Panc1 (cell line): ENCODE data around the gene SEMA4D. TPM values are rescaled to one million over a fixed set of nuclear protein-coding genes. Genes with fewer than 3 reads are reported as not detected.

Experiments
- ATAC-seq: fragments of 200-7000 bp; cut with Tn5 transposase; 2 replicates; pipeline ENCODE4 v1.9.1; 2020; ENCODE audit warnings: mild to moderate bottlenecking, moderate library complexity
- BruUV-seq: library from RNA; stranded (reverse); fragments of 400-500 nt; replicated peaks from 2 replicates; lab custom pipeline; 2021; lab: Mats Ljungman, UMichigan
- CTCF ChIA-PET: fragments of 300-600 bp; sonication (Branson Sonifier 250); formaldehyde crosslinking; loops from one replicate; lab custom pipeline; 2022; ENCODE audit warnings: antibody characterized with exemption; lab: Charles Lee
- POLR2A ChIA-PET: fragments of 300-600 bp; sonication (Branson Sonifier 250); formaldehyde crosslinking; loops from one replicate; lab custom pipeline; 2022; ENCODE audit warnings: antibody characterized with exemption; lab: Charles Lee
- DNase-seq: peaks from one replicate; pipeline ENCODE4 v3.0.0-alpha.2; 2010; ENCODE audit warnings: low read depth, low spot score
- H3K27ac ChIP-seq: 2 replicates; pipeline ENCODE4 v1.5.1; 2011; ENCODE audit warnings: mild to moderate bottlenecking, low read length, inconsistent platforms
- H3K27me3 ChIP-seq: fragments of 200-500 bp; sonication (Bioruptor generic); 2 replicates; pipeline ENCODE4 v1.6.0; 2014; ENCODE audit warnings: low read length, inconsistent platforms; ENCODE audit not compliant: control insufficient read depth, insufficient read depth
- H3K36me3 ChIP-seq: fragments of 200-500 bp; sonication (Bioruptor generic); 2 replicates; pipeline ENCODE4 v1.5.1; 2014; ENCODE audit warnings: inconsistent platforms, mild to moderate bottlenecking, low read length, moderate library complexity; ENCODE audit not compliant: control insufficient read depth, insufficient read depth
- H3K4me1 ChIP-seq: 2 replicates; pipeline ENCODE4 v1.5.1; 2011; ENCODE audit warnings: inconsistent platforms, mild to moderate bottlenecking, low read length, moderate library complexity; ENCODE audit not compliant: control insufficient read depth, insufficient read depth
- H3K4me3 ChIP-seq, 2 experiments: 2 replicates each; pipeline ENCODE4 v1.5.1; 2011 to 2012; ENCODE audit warnings: low read depth in 2 of 2, low read length in 2 of 2, mild to moderate bottlenecking in 2 of 2, inconsistent platforms in 1 of 2, moderate library complexity in 1 of 2
- H3K9me3 ChIP-seq: fragments of 200-500 bp; sonication (Bioruptor generic); 2 replicates; pipeline ENCODE4 v1.5.1; 2014; ENCODE audit warnings: low read depth, mild to moderate bottlenecking, inconsistent platforms, low read length, moderate library complexity; ENCODE audit not compliant: control insufficient read depth, insufficient read depth
- CTCF ChIP-seq: fragments of 450-650 bp; IDR thresholded peaks from 2 replicates; pipeline ENCODE4 v1.5.1; 2017; ENCODE audit warnings: mild to moderate bottlenecking
- POLR2AphosphoS5 ChIP-seq: IDR thresholded peaks from 2 replicates; pipeline ENCODE4 v1.6.1; 2012; ENCODE audit warnings: mild to moderate bottlenecking, low read depth, low read length, moderate library complexity
- SIN3A ChIP-seq: IDR thresholded peaks from 2 replicates; pipeline ENCODE4 v1.6.1; 2012; ENCODE audit warnings: low read depth, mild to moderate bottlenecking, low read length, moderate library complexity, borderline replicate concordance; ENCODE audit not compliant: insufficient read depth
- TCF7L2 ChIP-seq: IDR thresholded peaks from 2 replicates; pipeline ENCODE4 v1.6.1; 2011; ENCODE audit warnings: mild to moderate bottlenecking, low read depth, low read length, inconsistent platforms
- in situ Hi-C: cut with HindIII; loops from 2 replicates; pipeline ENCODE4 v1.10.0; 2016; ENCODE audit warnings: low sequenced_read_pairs, low pct_unique_long_range_greater_than_20kb
- intact Hi-C: fragments of 100-400 bp; cut with micrococcal nuclease; formaldehyde crosslinking; loops from one replicate; pipeline ENCODE4 v1.10.0; 2022; ENCODE audit not compliant: unreplicated experiment
- total RNA-seq: library from RNA; stranded (reverse); gene quantifications from one replicate; pipeline ENCODE4 v1.2.1, GENCODE V29; 2021; ENCODE audit not compliant: unreplicated experiment
- TF ChIP-seq, protein P1 (sequence below), 2 experiments: IDR thresholded peaks; 2 replicates each; pipeline ENCODE4 v1.6.1; 2011 to 2012; ENCODE audit warnings: low read depth in 2 of 2, control low read depth in 1 of 2, low read length in 1 of 2, mild to moderate bottlenecking in 1 of 2, moderate library complexity in 1 of 2; ENCODE audit not compliant: insufficient read depth in 1 of 2

Gene SEMA4D
- total RNA-seq, 1 experiment from 2014 or later, result 6.5 TPM

- Histone ChIP-seq H3K27ac (no peak overlapping the region), H3K9me3 (no peaks in the 10 kb centered on the region), H3K4me1 (no peaks in the 10 kb centered on the region), H3K4me3 (no peak overlapping the region), H3K27me3 (no peaks in the 10 kb centered on the region), H3K36me3 (no peaks in the 10 kb centered on the region)
- ATAC-seq, result no peak
- in situ Hi-C loops (no loop called here), intact Hi-C loops (no loop called here)
- BruUV-seq, result no TSS peak
- ChIA-PET CTCF (no interaction called here), POLR2A (no interaction called here)
- TF ChIP-seq SIN3A (no peak), TCF7L2 (no peak), POLR2AphosphoS5 (no peak), CTCF (no peak)
- TF ChIP-seq, protein P1, sequence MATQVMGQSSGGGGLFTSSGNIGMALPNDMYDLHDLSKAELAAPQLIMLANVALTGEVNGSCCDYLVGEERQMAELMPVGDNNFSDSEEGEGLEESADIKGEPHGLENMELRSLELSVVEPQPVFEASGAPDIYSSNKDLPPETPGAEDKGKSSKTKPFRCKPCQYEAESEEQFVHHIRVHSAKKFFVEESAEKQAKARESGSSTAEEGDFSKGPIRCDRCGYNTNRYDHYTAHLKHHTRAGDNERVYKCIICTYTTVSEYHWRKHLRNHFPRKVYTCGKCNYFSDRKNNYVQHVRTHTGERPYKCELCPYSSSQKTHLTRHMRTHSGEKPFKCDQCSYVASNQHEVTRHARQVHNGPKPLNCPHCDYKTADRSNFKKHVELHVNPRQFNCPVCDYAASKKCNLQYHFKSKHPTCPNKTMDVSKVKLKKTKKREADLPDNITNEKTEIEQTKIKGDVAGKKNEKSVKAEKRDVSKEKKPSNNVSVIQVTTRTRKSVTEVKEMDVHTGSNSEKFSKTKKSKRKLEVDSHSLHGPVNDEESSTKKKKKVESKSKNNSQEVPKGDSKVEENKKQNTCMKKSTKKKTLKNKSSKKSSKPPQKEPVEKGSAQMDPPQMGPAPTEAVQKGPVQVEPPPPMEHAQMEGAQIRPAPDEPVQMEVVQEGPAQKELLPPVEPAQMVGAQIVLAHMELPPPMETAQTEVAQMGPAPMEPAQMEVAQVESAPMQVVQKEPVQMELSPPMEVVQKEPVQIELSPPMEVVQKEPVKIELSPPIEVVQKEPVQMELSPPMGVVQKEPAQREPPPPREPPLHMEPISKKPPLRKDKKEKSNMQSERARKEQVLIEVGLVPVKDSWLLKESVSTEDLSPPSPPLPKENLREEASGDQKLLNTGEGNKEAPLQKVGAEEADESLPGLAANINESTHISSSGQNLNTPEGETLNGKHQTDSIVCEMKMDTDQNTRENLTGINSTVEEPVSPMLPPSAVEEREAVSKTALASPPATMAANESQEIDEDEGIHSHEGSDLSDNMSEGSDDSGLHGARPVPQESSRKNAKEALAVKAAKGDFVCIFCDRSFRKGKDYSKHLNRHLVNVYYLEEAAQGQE (IDR thresholded peaks at IDR 0.05; ENCODE audit: insufficient read depth in 1 of 2, low read depth in 2 of 2, low read length in 1 of 2), result no peak
- DNase-seq, result no peak
Observed at GRCh38 chr9:89434636-89435035, 63.3 kb downstream of the SEMA4D start.

DNA sequence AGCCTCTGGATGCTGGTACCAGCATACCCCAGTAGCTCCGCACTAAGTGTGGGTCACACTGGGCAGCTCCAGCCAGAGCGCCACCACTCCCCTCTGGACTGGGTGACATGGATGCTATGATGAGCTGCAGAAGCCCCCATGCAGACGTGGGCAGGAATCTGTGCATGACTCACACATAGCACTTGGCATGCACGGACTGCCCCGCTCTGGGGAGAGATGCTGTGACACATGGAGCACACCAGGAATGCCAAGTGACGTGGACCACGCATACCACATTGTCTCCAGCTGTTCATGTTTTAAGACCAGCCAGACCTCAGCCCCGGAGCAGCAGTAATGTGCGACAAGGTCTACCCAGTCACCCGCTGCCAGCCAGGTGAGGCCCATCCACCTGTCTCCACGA lies 64.1 kb downstream of the SEMA4D start:
- intact Hi-C loops, result no loop called here
- in situ Hi-C loops, result no loop called here
- CTCF ChIA-PET, result no interaction called here
- ATAC-seq, result no peak
- DNase-seq, result no peak
- POLR2A ChIA-PET, result no interaction called here
- TF ChIP-seq POLR2AphosphoS5, result no peak
- TF ChIP-seq TCF7L2, result no peak
- no peak for TF ChIP-seq CTCF
- TF ChIP-seq, protein P1 (IDR thresholded peaks at IDR 0.05; ENCODE audit: insufficient read depth in 1 of 2, low read depth in 2 of 2, low read length in 1 of 2), result no peak
- no peak for TF ChIP-seq SIN3A
- Histone ChIP-seq H3K36me3 (no peaks in the 10 kb centered on the region), H3K9me3 (no peaks in the 10 kb centered on the region), H3K27me3 (no peaks in the 10 kb centered on the region), H3K27ac (no peak overlapping the region), H3K4me1 (no peaks in the 10 kb centered on the region), H3K4me3 (no peak overlapping the region)
- no TSS peak for BruUV-seq
